Stimulated activated memory B cell treated with anti-CD40 and anti-IgM and Interleukin-4, amounts not matched to agents 10 μg/mL and 1 μg/mL and 100 μg/mL, for 72 hours (primary cell): Measurements from ENCODE around the gene CEP95.
"Not testable (repeated sequence)": the region's sequence is repeated elsewhere in the genome, so short reads cannot be mapped to it uniquely, and the experiment has no call there.

ENCODE experiments used
- ATAC-seq: fragments of 150-1000 bp; cut with Tn5 transposase; 2 replicates; pipeline ENCODE4 v1.10.0; 2021
- H3K27ac Mint-ChIP-seq: one replicate; pipeline ENCODE4 v1.8.0; 2022; ENCODE audit warnings: mild to moderate bottlenecking, mixed read lengths
- H3K27me3 Mint-ChIP-seq: one replicate; pipeline ENCODE4 v1.8.0; 2022; ENCODE audit warnings: mixed read lengths
- H3K36me3 Mint-ChIP-seq: one replicate; pipeline ENCODE4 v1.8.0; 2022; ENCODE audit warnings: mixed read lengths
- H3K4me1 Mint-ChIP-seq: one replicate; pipeline ENCODE4 v1.8.0; 2022; ENCODE audit warnings: mixed read lengths
- H3K4me3 Mint-ChIP-seq: one replicate; pipeline ENCODE4 v1.8.0; 2022; ENCODE audit warnings: mild to moderate bottlenecking, moderate library complexity, mixed read lengths
- H3K9me3 Mint-ChIP-seq: one replicate; pipeline ENCODE4 v1.8.0; 2022; ENCODE audit warnings: mixed read lengths

CEP95 gene, protein sequence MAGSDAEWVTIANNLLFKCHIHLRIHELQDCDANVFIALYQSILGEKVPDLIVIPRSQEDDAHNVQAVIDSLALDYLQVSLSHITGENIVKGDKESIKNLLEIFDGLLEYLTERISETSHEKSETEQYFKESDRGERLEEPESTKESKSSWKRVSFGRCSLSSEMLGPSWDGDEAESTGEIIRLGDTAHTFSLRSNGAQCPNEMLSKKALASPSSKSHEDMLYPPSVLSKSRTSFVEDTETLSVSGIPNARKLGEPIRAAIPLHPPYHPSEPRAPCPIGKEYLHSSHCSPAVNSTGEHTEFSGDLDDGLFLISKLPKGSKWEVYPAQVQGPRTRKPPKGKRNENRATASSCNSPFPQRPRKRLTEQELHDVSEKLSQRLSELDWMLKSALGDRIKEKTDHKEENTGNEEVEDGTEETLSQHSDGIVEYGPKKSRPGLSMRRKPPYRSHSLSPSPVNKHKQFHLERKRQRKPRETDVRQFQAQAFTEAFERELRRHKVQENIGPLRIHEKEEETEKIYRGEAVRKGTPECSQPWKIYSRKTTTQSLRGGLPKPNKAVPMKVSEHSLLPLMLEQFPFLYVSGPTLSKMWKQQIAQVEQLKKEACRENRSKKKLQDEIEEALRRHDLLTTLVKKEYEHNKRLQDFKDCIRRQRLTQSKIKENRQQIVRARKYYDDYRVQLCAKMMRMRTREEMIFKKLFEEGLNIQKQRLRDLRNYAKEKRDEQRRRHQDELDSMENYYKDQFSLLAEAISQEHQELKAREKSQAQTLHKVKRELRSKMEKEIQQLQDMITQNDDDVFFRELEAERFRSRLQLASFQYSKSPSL

DNA sequence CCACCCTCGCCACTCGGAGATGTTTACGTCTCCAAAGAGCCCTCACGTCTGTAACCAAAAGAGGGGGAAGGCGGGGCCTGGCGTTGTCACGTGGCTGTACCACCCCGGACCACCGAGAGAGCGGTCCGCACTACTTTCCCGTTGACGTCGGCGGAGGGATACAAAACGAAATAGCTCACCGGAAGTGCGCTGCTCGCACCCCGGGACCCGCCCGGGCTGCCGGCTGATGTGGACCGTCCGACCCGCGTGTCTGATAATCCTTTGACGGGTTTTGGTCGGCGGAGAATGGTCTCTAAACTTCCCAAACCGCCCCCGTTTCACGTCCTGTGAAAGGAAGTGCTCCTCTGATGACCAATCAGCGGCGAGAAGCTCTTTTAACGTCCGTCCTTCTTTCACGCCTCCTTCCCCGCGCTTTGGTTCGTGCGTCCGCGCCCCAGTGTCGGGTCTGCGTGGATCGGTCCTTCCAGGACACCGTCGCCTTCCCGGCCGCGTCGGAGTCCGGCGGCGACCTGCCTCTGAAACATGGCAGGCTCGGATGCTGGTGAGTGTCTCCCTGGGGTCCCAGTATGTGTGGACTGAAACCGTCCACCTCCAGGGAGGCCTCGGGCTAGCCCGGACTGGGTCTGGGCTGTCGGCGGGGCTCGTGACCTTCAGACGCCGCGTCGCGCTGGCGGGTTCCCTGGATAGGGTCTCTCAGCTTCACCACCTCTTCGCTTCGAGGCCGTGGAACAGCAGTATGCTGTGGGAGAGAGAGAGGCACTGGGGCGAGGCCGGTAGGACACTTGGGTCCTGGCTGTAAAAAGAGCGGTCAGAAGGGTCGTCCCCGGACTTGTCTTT, at the start of gene CEP95:
TSS of gene CEP95 (plus strand) at position 402 of the 837 bp plus-strand sequence. CDS start at position 523, 121 bp downstream.
- H3K36me3 Mint-ChIP-seq, result peaks cover 61% of the 10 kb centered on the region
- peaks cover 37% of the 10 kb centered on the region for H3K4me1 Mint-ChIP-seq

DNA sequence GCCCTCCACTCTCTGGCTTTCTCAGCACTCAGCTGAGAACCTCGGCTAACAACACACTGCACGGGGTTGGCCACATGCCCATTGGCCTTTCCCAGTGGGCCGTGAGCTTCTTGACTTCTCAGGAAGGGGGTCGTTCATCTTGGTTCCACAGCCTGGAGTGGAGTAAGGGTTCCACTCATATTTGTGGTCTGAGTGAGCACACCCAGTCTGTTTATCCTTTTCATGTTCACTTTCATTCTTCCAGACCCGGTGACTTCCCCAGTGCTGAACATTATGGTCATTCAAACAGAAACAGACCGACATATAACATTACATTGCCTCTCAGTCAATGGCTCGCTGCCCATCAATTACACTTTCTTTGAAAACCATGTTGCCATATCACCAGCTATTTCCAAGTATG, 49.6 kb upstream of the CEP95 start:
- peaks cover 49% of the 10 kb centered on the region for H3K4me1 Mint-ChIP-seq
- H3K4me3 Mint-ChIP-seq, result no peak overlapping the region
- peaks cover 18% of the 10 kb centered on the region for H3K36me3 Mint-ChIP-seq
- H3K27me3 Mint-ChIP-seq, result no peaks in the 10 kb centered on the region
- no peaks in the 10 kb centered on the region for H3K9me3 Mint-ChIP-seq
- H3K27ac Mint-ChIP-seq, result peak overlapping the region; percentile 82
- no peak for ATAC-seq

More for the DNA sequence above, at the start of gene CEP95:
- no peaks in the 10 kb centered on the region for H3K27me3 Mint-ChIP-seq
- peak within 1 kb of the TSS; percentile 100 for H3K4me3 Mint-ChIP-seq
- ATAC-seq, result peak; percentile 89
- H3K27ac Mint-ChIP-seq, result peak within 1 kb of the TSS; percentile 100
- no peaks in the 10 kb centered on the region for H3K9me3 Mint-ChIP-seq

DNA sequence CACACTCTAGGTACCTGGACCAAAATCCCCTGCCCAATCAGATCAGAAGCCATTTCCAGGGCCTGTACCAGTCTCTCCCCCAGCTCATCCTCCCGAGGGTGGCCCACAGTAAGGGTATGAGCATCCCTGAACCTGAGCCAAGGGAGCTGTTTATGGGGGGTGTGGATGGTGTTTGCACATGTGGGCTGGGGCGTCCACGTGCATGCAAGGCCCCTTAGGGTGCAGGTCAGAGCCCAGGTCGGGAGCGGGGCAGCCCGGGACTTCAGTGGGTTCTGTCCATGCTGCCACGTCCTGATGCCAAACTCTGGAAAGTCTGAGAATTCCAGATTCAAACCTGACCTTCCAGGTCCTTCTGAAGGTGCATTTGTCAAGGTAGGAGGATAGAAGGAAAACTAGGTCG, 48.0 kb upstream of the CEP95 start:
- peak overlapping the region; percentile 82 for H3K27ac Mint-ChIP-seq
- peaks cover 43% of the 10 kb centered on the region for H3K4me1 Mint-ChIP-seq
- H3K9me3 Mint-ChIP-seq, result no peaks in the 10 kb centered on the region
- ATAC-seq, result no peak
- H3K27me3 Mint-ChIP-seq, result no peaks in the 10 kb centered on the region
- H3K36me3 Mint-ChIP-seq, result peaks cover 11% of the 10 kb centered on the region
- H3K4me3 Mint-ChIP-seq, result no peak overlapping the region

DNA sequence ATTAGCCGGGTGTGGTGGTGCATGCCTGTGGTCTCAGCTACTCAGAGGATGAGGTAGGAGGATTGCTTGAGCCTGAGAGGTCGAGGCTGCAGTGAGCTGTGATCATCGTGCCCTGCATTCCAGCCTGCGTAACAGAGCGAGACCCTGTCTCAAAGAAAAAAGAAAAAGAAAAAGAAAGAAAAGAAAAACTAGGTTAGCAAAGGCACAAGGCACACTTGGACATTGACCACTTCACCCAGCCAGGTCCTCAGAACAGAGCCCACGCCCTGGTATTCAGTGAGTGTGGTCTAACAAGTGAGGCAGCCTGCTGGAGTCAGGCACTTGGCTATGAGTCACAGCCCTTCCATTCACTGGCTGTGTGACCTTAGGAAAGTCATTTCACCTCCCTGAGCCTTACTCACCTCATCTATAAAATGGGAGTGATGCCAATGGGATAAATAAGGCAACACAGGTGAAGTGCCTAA, 47.5 kb upstream of the CEP95 start:
- no peaks in the 10 kb centered on the region for H3K27me3 Mint-ChIP-seq
- H3K27ac Mint-ChIP-seq, result peak overlapping the region; percentile 82
- peaks cover 42% of the 10 kb centered on the region for H3K4me1 Mint-ChIP-seq
- no peak overlapping the region for H3K4me3 Mint-ChIP-seq
- ATAC-seq, result no peak
- peaks cover 10% of the 10 kb centered on the region for H3K36me3 Mint-ChIP-seq
- H3K9me3 Mint-ChIP-seq, result no peaks in the 10 kb centered on the region

DNA sequence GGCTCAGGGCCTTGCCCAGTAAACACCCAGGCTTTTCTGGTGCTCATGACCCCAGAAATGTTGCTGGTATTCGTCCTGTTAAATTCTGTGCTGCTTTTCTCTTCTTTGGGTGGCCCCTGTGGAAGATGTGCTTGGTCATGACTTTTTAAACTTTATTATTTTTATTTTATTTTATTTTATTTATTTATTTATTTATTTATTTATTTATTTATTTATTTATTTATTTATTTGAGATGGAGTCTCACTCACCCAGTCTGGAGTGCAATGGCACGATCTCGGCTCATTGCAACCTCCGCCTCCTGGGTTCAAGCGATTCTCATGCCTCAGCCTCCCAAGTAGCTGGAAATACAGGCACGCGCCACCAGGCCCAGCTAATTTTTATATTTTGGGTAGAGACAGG, 47.0 kb upstream of the CEP95 start:
- ATAC-seq, H3K9me3 Mint-ChIP-seq, H3K4me3 Mint-ChIP-seq, H3K27ac Mint-ChIP-seq, H3K27me3 Mint-ChIP-seq: not testable (repeated sequence)
- peaks cover 10% of the 10 kb centered on the region for H3K36me3 Mint-ChIP-seq
- peaks cover 39% of the 10 kb centered on the region for H3K4me1 Mint-ChIP-seq

DNA sequence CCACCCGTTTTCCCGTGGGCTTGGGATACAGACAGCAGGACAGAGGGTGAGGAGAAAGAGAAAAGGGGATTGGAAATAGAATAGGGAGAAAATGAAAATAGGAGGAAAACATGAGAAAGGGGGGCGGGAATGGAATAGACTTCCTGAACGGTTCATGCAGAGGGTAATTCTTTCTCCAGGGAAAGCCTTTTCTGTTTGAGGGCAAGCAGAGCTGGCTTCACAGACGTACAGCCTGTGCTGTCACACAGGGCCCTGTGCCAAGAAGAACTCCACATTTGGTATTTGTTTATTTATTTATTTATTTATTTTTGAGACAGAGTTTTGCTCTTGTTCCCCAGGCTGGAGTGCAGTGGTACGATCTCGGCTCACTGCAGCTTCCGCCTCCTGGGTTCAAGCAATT, 45.8 kb upstream of the CEP95 start:
- Mint-ChIP-seq H3K36me3 (peaks cover 14% of the 10 kb centered on the region), H3K9me3 (no peaks in the 10 kb centered on the region), H3K27ac (no peak overlapping the region), H3K27me3 (no peaks in the 10 kb centered on the region), H3K4me1 (peaks cover 31% of the 10 kb centered on the region), H3K4me3 (no peak overlapping the region)
- no peak for ATAC-seq

DNA sequence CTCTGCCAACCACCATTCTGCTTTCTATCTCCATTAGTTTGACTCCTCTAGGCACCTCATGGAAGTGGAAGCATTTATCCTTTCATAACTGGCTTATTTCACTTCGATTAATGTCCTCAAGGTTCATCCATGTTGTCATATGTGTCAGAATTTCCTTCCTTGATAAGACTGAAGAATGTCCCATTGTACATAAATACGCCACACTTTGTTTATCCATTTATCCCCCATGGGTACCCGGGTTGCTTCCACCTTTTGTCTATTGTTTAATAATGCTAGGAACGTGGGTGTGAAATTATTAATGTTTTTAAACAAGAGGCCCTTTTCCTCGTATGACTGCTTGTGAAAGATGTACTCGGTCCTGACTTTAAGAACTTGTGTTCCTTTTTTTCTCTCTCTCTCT, 45.0 kb upstream of the CEP95 start:
- no peak for ATAC-seq
- Mint-ChIP-seq H3K9me3 (no peaks in the 10 kb centered on the region), H3K27ac (peak overlapping the region; percentile 3), H3K4me3 (no peak overlapping the region), H3K36me3 (peaks cover 18% of the 10 kb centered on the region), H3K27me3 (no peaks in the 10 kb centered on the region), H3K4me1 (peaks cover 24% of the 10 kb centered on the region)

DNA sequence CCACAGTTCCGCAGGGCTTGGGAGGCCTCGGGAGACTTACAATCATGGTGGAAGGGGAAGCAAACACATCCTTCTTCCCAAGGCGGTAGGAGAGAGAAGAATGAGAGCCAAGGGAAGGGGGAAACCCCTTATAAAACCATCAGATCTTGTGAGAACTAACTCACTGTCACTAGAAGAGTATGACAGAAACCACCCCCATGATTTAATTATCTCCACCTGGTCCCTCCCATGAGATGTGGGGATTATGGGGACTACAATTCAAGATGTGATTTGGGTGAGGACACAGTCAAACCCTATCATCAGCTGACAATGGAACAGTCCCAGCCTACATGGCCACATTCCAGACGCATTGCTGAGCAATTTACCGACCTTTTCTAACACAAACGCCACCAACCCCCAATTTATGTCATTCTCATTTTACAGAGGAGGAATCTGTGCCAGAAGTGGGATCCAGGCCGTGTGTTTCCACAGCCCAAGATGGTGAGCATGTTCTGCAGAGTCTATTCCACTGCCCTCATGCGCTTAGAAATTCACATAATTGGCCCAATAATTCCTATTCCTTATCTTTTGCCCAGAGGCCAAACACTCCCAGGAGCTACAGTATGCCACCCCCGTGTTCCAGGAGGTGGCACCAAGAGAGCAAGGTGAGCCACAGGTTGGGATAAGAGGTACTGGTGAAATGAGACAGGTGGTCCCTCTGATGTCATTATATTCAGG, 40.6 kb upstream of the CEP95 start:
- no peaks in the 10 kb centered on the region for H3K4me1 Mint-ChIP-seq
- no peak overlapping the region for H3K4me3 Mint-ChIP-seq
- peak overlapping the region; percentile 73 for H3K27ac Mint-ChIP-seq
- ATAC-seq, result no peak
- H3K36me3 Mint-ChIP-seq, result peaks cover 22% of the 10 kb centered on the region
- no peaks in the 10 kb centered on the region for H3K27me3 Mint-ChIP-seq
- no peaks in the 10 kb centered on the region for H3K9me3 Mint-ChIP-seq

DNA sequence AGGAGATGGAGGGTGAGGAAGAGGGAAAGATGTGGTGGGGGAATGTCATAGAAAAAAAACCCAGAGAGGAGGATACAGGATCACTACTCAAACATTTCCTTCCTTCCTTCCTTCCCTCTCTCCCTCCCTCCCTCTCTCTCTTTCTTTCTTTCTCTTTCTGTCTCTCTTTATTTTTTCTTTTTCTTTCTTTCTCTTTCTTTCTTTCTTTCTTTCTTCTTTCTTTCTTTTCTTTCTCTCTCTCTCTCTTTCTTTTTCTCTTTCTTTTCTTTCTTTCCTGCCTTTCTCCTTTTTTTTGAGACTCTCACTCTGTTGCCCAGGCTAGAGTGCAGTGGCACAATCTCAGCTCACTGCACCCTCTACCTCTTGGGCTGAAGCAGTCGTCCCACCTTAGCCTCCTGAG, 39.9 kb upstream of the CEP95 start:
- not testable (repeated sequence) for H3K4me3 Mint-ChIP-seq, H3K4me1 Mint-ChIP-seq, H3K9me3 Mint-ChIP-seq, H3K27me3 Mint-ChIP-seq, ATAC-seq
- Mint-ChIP-seq H3K27ac (peak overlapping the region; percentile 73), H3K36me3 (peaks cover 17% of the 10 kb centered on the region)

DNA sequence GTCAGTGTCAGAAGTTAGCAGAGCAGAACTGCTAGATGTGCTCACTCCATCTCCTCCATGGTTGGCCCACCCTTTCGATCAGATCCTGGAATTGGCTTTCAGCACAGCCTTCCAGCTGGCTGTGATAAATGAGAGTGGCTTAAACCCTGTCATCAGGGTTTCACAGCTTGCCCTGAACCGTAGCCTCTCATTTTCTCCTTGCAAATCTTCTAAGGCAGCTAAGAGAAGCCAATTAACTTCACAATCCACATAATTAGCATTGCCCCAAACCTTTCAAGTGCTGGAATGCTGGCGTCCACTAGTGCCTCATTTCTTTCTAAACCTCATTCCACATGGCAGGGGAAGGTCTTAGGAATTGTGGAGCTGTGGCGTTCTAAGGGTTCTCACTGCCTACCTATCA, 36.2 kb upstream of the CEP95 start:
- peaks cover 16% of the 10 kb centered on the region for H3K36me3 Mint-ChIP-seq
- no peak overlapping the region for H3K4me3 Mint-ChIP-seq
- no peaks in the 10 kb centered on the region for H3K4me1 Mint-ChIP-seq
- H3K27me3 Mint-ChIP-seq, result no peaks in the 10 kb centered on the region
- no peaks in the 10 kb centered on the region for H3K9me3 Mint-ChIP-seq
- ATAC-seq, result no peak
- peak overlapping the region; percentile 30 for H3K27ac Mint-ChIP-seq

DNA sequence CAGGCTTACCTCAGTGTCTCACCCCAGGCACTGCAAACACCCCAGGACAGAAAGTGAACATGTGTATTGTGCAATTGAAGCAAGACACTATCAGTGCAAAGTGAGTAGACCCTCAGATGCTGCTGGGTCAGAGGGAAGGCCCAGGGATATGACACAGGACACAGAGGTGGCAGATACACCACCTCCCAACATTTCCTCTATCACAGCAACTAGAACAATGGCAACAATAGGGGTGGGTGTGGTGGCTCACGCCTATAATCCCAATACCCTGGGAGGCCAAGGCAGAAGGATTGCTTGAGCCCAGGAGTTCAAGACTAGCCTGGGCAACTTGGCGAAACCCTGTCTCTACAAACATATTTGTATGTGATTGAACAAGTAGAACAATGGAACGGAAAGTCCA, 35.3 kb upstream of the CEP95 start:
- Mint-ChIP-seq H3K9me3 (no peaks in the 10 kb centered on the region), H3K27me3 (no peaks in the 10 kb centered on the region), H3K36me3 (peaks cover 11% of the 10 kb centered on the region), H3K27ac (peak overlapping the region; percentile 30), H3K4me3 (no peak overlapping the region), H3K4me1 (no peaks in the 10 kb centered on the region)
- no peak for ATAC-seq

DNA sequence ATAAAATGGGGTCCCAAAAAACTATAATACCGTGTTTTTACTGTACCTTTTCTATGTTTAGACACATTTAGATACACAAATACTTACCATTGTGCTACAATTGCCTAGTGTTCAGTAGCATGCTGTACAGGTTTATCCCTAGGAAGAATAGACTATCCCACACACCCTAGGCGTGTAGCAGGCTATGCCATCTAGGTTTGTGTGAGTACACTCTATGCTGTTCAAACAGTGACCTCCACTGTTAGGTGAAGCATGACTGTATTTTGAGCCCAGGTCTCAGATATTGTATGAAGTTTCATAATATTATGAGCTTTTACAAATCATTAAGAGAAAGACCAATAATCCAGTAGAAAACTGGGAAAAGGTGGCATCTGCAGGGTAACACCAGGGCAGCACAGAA, 34.2 kb upstream of the CEP95 start:
- Mint-ChIP-seq H3K27me3 (no peaks in the 10 kb centered on the region), H3K27ac (no peak overlapping the region), H3K4me3 (no peak overlapping the region), H3K4me1 (no peaks in the 10 kb centered on the region), H3K36me3 (peaks cover 11% of the 10 kb centered on the region), H3K9me3 (no peaks in the 10 kb centered on the region)
- no peak for ATAC-seq

DNA sequence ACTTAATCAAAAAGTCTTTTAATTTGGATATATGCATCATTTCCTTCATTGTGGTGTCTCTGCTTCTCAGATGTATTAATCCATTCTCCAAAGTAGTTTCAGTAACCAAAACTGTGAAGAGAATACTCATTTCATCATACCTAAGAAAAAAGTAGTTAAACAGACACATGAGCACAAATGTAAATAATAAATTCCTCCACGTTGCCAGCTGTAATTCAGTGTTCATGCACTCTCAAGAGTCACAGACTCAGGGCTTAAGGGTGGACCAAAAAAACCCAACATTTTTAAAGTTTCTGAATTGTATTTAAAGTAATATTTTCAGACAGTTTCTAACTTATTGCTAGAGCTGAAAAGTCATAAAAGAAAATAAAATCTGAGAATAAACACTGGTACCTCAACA, 28.9 kb upstream of the CEP95 start:
- no peak for ATAC-seq
- Mint-ChIP-seq H3K4me1 (no peaks in the 10 kb centered on the region), H3K9me3 (no peaks in the 10 kb centered on the region), H3K27me3 (no peaks in the 10 kb centered on the region), H3K4me3 (no peak overlapping the region), H3K27ac (no peak overlapping the region), H3K36me3 (peaks cover 22% of the 10 kb centered on the region)

DNA sequence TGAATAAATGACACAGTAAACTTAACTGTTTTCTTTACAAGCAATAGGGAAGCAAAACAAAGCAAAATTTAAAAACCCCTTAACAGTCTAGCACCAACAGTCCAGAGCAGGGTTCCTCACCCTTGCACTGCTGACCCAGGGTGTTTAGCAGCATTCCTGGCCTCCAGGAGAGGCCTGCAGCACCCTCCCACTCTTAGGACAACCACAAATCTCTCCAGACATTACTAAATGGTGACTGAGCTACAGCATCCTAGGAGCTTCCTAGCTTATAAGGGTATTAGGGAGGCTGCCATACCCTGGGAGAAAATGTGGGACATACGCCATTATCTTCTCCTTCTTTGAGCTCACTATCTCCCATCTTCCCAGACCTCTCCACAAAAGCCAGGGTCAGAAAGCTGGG, 25.8 kb upstream of the CEP95 start:
- no peak overlapping the region for H3K4me3 Mint-ChIP-seq
- H3K4me1 Mint-ChIP-seq, result no peaks in the 10 kb centered on the region
- H3K9me3 Mint-ChIP-seq, result no peaks in the 10 kb centered on the region
- H3K27me3 Mint-ChIP-seq, result no peaks in the 10 kb centered on the region
- peaks cover 44% of the 10 kb centered on the region for H3K36me3 Mint-ChIP-seq
- no peak for ATAC-seq
- no peak overlapping the region for H3K27ac Mint-ChIP-seq
